Measurements from ENCODE around the gene DNAJC17. TPM values are rescaled to one million over a fixed set of nuclear protein-coding genes. Genes with fewer than 3 reads are reported as not detected.

DNAJC17 gene
- total and polyA plus RNA-seq, 2 of the 13 experiments (the other 11 are each of a cell fraction or from before 2014, with no cell fraction given) = 22.2 to 26.5 TPM

- H3K27me3 ChIP-seq (ENCODE audit: control insufficient read depth in 1 of 2, insufficient read depth in 2 of 2, low read length in 2 of 2) = no peaks in the 10 kb centered on the region
- CTCF ChIA-PET (ENCODE audit: low intra/inter-chr PET ratio, low total read pairs) = no interaction called here
- 95% methylated on average over 3 of the region's 3 CpGs for WGBS (ENCODE audit: low lambda C conversion rate)
- H3K9ac ChIP-seq (ENCODE audit: insufficient read depth, low read depth, low read length) = no peak overlapping the region
- no TSS peak for BruUV-seq (replicated peaks)
- peak; percentile 94; the same call in 1 of the 2 replicates for TF ChIP-seq SIX1 (CRISPR knock-in tag; IDR thresholded peaks at IDR 0.05; ENCODE audit: borderline replicate concordance)
- no peak for TF ChIP-seq ZNF512B (CRISPR knock-in tag; IDR thresholded peaks at IDR 0.05; ENCODE audit: borderline replicate concordance)
- TF ChIP-seq SIX4 (CRISPR knock-in tag; IDR thresholded peaks at IDR 0.05) = peak; percentile 60; the same call in 1 of the 2 replicates
- no peak for FAIRE-seq
- H3K4me3 ChIP-seq (replicated peaks in 1 of 3; ENCODE audit: insufficient read depth in 1 of 3, low read depth in 2 of 3, low read length in 3 of 3) = no peak overlapping the region
- ATAC-seq = no peak
- peaks cover 9% of the 10 kb centered on the region; the same call in 1 of the 2 replicates for H3K4me1 ChIP-seq (ENCODE audit: insufficient read depth, low read length)
- no peak overlapping the region for H3K27ac ChIP-seq (ENCODE audit: extremely low read length, insufficient read depth, low read length)
- in situ Hi-C loops (cut with HindIII; ENCODE audit: extremely low pct_ligation_motif_present, low pct_unique_long_range_greater_than_20kb) = no loop called here
- POLR2A ChIA-PET = interaction anchor here (0.6 kb wide), 1 partner anchor 71 kb away, joined by 3 read pairs; no protein-coding TSS in a partner anchor
- H3K9me3 ChIP-seq (ENCODE audit: low read length) = no peaks in the 10 kb centered on the region
- intact Hi-C loops (cut with micrococcal nuclease; ENCODE audit: unreplicated experiment) = no loop called here
- H3K36me3 ChIP-seq (replicated peaks in 1 of 2; ENCODE audit: control insufficient read depth in 1 of 2, insufficient read depth in 2 of 2, low read length in 2 of 2) = peaks cover 16 to 72% of the 10 kb centered on the region in 2 experiments
- no peak for DNase-seq (ENCODE audit: low spot score)
- H4K20me1 ChIP-seq (ENCODE audit: insufficient read depth, low read length) = no peaks in the 10 kb centered on the region
- no peaks in the 10 kb centered on the region for H3K79me2 ChIP-seq (ENCODE audit: insufficient read depth, low read length)
- no peak overlapping the region for H2AFZ ChIP-seq (ENCODE audit: low read length)
- H3K4me2 ChIP-seq (ENCODE audit: low read depth, low read length) = no peak overlapping the region
Measured at GRCh38 chr15:40737048-40737447, 70.2 kb downstream of the DNAJC17 start.

GRCh38 chr15:40736575-40736974 is 70.7 kb downstream of the DNAJC17 start:
- no TSS peak for BruUV-seq (replicated peaks)
- DNase-seq (ENCODE audit: low spot score) (no peak), ATAC-seq (no peak), FAIRE-seq (no peak)
- no peaks in the 10 kb centered on the region for H4K20me1 ChIP-seq (ENCODE audit: insufficient read depth, low read length)
- no peaks in the 10 kb centered on the region for H3K79me2 ChIP-seq (ENCODE audit: insufficient read depth, low read length)
- ChIA-PET CTCF (ENCODE audit: low intra/inter-chr PET ratio, low total read pairs) (no interaction called here), POLR2A (interaction anchor here (0.6 kb wide), 1 partner anchor 71 kb away, joined by 3 read pairs; no protein-coding TSS in a partner anchor)
- in situ Hi-C loops (cut with HindIII; ENCODE audit: extremely low pct_ligation_motif_present, low pct_unique_long_range_greater_than_20kb) (no loop called here), intact Hi-C loops (cut with micrococcal nuclease; ENCODE audit: unreplicated experiment) (no loop called here)
- H3K27ac ChIP-seq (ENCODE audit: extremely low read length, insufficient read depth, low read length) = no peak overlapping the region
- H3K4me1 ChIP-seq (ENCODE audit: insufficient read depth, low read length) = peaks cover 9% of the 10 kb centered on the region; the same call in 1 of the 2 replicates
- H3K4me3 ChIP-seq (replicated peaks in 1 of 3; ENCODE audit: insufficient read depth in 1 of 3, low read depth in 2 of 3, low read length in 3 of 3) = no peak overlapping the region
- WGBS (ENCODE audit: low lambda C conversion rate) = 100% methylated on average over 4 of the region's 4 CpGs
- no peak overlapping the region for H2AFZ ChIP-seq (ENCODE audit: low read length)
- H3K9me3 ChIP-seq (ENCODE audit: low read length) = no peaks in the 10 kb centered on the region
- no peaks in the 10 kb centered on the region for H3K27me3 ChIP-seq (ENCODE audit: control insufficient read depth in 1 of 2, insufficient read depth in 2 of 2, low read length in 2 of 2)
- H3K9ac ChIP-seq (ENCODE audit: insufficient read depth, low read depth, low read length) = no peak overlapping the region
- no peak overlapping the region for H3K4me2 ChIP-seq (ENCODE audit: low read depth, low read length)
- peaks cover 16 to 77% of the 10 kb centered on the region in 2 experiments for H3K36me3 ChIP-seq (replicated peaks in 1 of 2; ENCODE audit: control insufficient read depth in 1 of 2, insufficient read depth in 2 of 2, low read length in 2 of 2)
- TF ChIP-seq LBX2 (CRISPR knock-in tag; IDR thresholded peaks at IDR 0.05; ENCODE audit: borderline replicate concordance) = no peak
- TF ChIP-seq ZNF746 (CRISPR knock-in tag; IDR thresholded peaks at IDR 0.05) = no peak
- no peak for TF ChIP-seq ISL2 (CRISPR knock-in tag; IDR thresholded peaks at IDR 0.05)
- TF ChIP-seq ZNF567 (CRISPR knock-in tag; IDR thresholded peaks at IDR 0.05; ENCODE audit: borderline replicate concordance) = no peak
- TF ChIP-seq GRHL1 (CRISPR knock-in tag; conservative IDR thresholded peaks at IDR 0.05) = no peak
- TF ChIP-seq ZNF234 (CRISPR knock-in tag; conservative IDR thresholded peaks at IDR 0.05) = no peak
- no peak for TF ChIP-seq KMT2B (CRISPR knock-in tag; IDR thresholded peaks at IDR 0.05)
- TF ChIP-seq STAT5B (CRISPR knock-in tag; IDR thresholded peaks at IDR 0.05) = no peak
- TF ChIP-seq ZNF629 (CRISPR knock-in tag; conservative IDR thresholded peaks at IDR 0.05) = no peak
- no peak for TF ChIP-seq TP53 (CRISPR knock-in tag; conservative IDR thresholded peaks at IDR 0.05)

Data from HepG2 (cell line).